BLaER1 (cell line): ENCODE data around the gene CCDC194.

Experiments
- H3K27ac ChIP-seq: shearing (Covaris generic); formaldehyde crosslinking; 2 replicates; pipeline ENCODE4 v1.8.1; 2022
- H3K27me3 ChIP-seq: shearing (Covaris generic); formaldehyde crosslinking; 2 replicates; pipeline ENCODE4 v1.8.1; 2022
- H3K36me3 ChIP-seq: shearing (Covaris generic); formaldehyde crosslinking; 2 replicates; pipeline ENCODE4 v1.8.1; 2022
- H3K4me1 ChIP-seq: shearing (Covaris generic); formaldehyde crosslinking; 2 replicates; pipeline ENCODE4 v1.8.1; 2022
- H3K4me2 ChIP-seq: shearing (Covaris generic); formaldehyde crosslinking; 2 replicates; pipeline ENCODE4 v1.8.1; 2022
- H3K4me3 ChIP-seq: shearing (Covaris generic); formaldehyde crosslinking; 2 replicates; pipeline ENCODE4 v1.8.1; 2022
- H3K9ac ChIP-seq: shearing (Covaris generic); formaldehyde crosslinking; 2 replicates; pipeline ENCODE4 v1.8.1; 2022
- H3K9me3 ChIP-seq: shearing (Covaris generic); formaldehyde crosslinking; 2 replicates; pipeline ENCODE4 v1.8.1; 2022
- H4K20me1 ChIP-seq: shearing (Covaris generic); formaldehyde crosslinking; 2 replicates; pipeline ENCODE4 v1.8.1; 2022
- Cebpa-rat ChIP-seq: shearing (Covaris generic); IDR thresholded peaks from 2 replicates; pipeline ENCODE4 v1.8.1; 2022

CCDC194 gene

DNA sequence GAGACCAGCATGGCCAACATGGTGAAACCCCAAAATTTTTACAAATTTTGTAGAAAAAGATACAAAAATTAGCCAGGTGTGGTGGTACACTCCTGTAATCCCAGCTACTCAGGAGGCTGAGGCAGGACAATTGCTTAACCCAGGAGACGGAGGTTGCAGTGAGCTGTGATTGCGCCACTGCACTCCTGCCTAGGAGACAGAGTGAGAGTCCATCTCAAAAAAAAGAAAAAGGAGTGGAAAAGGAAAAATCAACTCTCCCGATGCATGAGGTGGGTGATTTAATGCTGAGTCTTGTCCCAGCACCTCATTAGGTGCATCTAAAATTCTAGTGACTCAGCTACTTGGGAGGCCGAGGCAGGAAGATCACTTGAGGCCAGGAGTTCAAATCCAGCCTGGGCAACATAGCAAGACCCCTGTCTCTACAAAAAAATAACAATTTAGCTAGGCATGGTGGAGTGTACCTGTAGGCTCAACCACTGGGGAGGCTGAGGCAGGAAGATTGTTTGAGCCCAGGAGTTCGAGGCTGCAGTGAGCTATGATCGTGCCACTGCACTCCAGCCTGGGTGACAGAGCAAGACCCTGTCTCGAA lies 36.8 kb downstream of the CCDC194 start:
- no peak for TF ChIP-seq Cebpa-rat
- Histone ChIP-seq H3K27me3 (no peaks in the 10 kb centered on the region), H3K4me2 (no peak overlapping the region), H3K4me3 (no peak overlapping the region), H3K4me1 (peaks cover 15% of the 10 kb centered on the region), H3K9me3 (no peaks in the 10 kb centered on the region), H3K27ac (no peak overlapping the region), H3K9ac (no peak overlapping the region), H4K20me1 (no peaks in the 10 kb centered on the region), H3K36me3 (no peaks in the 10 kb centered on the region)

DNA sequence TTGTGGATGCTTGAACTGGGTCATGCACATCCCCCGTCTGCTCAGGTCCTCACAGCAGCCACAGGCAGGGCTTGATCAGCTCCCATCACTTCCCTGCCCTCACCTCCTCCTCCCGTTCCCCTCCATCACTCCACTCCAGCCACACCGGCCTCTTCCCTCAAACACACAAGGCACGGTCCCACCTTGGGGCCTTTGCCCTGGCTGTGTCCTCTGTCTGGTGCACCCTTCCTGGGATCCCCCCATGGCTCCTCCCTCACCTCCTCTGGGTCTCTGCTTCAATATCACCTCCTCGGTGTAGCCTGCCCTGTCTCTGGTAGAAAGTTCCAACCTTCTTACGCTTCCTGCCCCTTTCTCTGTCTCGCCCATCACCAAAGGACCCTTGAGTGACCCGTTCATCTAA lies 40.6 kb downstream of the CCDC194 start:
- Histone ChIP-seq H3K9me3 (no peaks in the 10 kb centered on the region), H3K4me2 (peak overlapping the region; percentile 60), H3K9ac (no peak overlapping the region), H3K4me3 (no peak overlapping the region), H3K4me1 (peaks cover 51% of the 10 kb centered on the region), H4K20me1 (no peaks in the 10 kb centered on the region), H3K36me3 (no peaks in the 10 kb centered on the region), H3K27me3 (no peaks in the 10 kb centered on the region), H3K27ac (peak overlapping the region; percentile 56; the same call in 1 of the 2 replicates)
- TF ChIP-seq Cebpa-rat: no peak

DNA sequence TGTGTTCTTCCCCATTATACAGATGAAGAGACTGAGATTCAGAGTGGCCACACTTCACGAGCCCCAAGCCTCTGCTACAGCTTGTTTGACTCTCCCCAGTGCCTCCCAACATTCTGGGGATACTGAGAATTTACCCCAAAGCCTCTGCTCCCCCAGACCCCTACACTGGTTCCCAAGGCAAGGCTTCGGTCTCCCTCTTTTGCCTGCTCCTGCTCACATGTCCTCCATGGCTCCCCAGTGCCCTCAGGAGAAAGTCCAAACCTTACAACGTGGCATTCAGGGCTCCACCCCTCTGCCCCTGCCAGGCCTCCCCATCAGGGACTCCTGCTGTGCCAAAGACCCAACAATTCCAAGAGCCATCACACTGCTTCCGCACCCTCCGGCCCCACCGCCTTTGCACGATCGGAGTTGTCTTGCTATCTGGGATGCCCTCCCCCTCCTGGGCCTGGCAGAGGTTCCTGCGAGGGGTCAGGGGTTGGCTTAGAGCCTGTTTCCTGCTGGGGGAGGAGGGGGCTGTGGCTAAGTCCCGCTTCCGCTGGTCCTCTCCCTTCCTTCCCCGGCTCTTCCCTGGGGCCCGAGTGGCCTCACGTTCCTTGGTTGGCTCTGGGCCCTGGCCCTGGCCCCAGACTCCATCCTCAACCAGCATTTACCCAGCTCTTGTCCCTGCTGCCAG lies 41.3 kb downstream of the CCDC194 start:
- Histone ChIP-seq H3K9me3 (no peaks in the 10 kb centered on the region), H4K20me1 (no peaks in the 10 kb centered on the region), H3K4me2 (peak overlapping the region; percentile 60), H3K27me3 (no peaks in the 10 kb centered on the region), H3K9ac (no peak overlapping the region), H3K36me3 (no peaks in the 10 kb centered on the region), H3K4me3 (no peak overlapping the region), H3K4me1 (peaks cover 58% of the 10 kb centered on the region), H3K27ac (peak overlapping the region; percentile 56; the same call in 1 of the 2 replicates)
- no peak for TF ChIP-seq Cebpa-rat

GRCh38 chr19:17351815-17352435 lies 42.1 kb downstream of the CCDC194 start:
- Histone ChIP-seq H3K36me3 (no peaks in the 10 kb centered on the region), H3K27ac (peak overlapping the region; percentile 55; the same call in 1 of the 2 replicates), H3K9ac (no peak overlapping the region), H3K4me3 (no peak overlapping the region), H3K9me3 (no peaks in the 10 kb centered on the region), H3K4me1 (peaks cover 66% of the 10 kb centered on the region), H3K4me2 (peak overlapping the region; percentile 86), H3K27me3 (no peaks in the 10 kb centered on the region), H4K20me1 (no peaks in the 10 kb centered on the region)
- TF ChIP-seq Cebpa-rat: no peak

DNA sequence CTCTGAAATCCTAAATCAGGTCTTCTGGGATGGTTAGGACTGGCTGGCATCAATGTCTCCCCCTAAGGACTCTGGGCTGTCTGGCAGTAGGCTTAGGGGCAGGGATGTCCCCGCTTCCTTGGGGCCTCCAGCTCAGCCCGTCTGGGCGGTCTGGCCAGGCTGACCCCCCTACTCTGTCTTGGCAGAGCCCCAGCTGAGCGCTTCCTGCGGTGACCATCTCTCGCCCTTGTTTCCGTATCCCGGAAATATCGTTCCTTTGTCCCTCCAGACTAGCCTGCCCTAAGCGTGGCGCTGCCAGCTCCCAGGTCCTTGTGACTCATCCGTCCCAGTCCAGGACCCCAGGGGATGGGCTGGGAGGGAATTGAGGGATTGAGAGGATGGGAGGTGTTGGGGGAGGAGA lies 45.3 kb downstream of the CCDC194 start:
- H3K9ac ChIP-seq: peak overlapping the region; percentile 48; the same call in 1 of the 2 replicates
- no peaks in the 10 kb centered on the region for H3K27me3 ChIP-seq
- peak overlapping the region; percentile 33; the same call in 1 of the 2 replicates for H3K4me3 ChIP-seq
- peak overlapping the region; percentile 86 for H3K4me2 ChIP-seq
- peaks cover 8% of the 10 kb centered on the region; the same call in 1 of the 2 replicates for H3K36me3 ChIP-seq
- no peak for TF ChIP-seq Cebpa-rat
- H4K20me1 ChIP-seq: no peaks in the 10 kb centered on the region
- peaks cover 88% of the 10 kb centered on the region for H3K4me1 ChIP-seq
- H3K9me3 ChIP-seq: no peaks in the 10 kb centered on the region
- H3K27ac ChIP-seq: peak overlapping the region; percentile 80

DNA sequence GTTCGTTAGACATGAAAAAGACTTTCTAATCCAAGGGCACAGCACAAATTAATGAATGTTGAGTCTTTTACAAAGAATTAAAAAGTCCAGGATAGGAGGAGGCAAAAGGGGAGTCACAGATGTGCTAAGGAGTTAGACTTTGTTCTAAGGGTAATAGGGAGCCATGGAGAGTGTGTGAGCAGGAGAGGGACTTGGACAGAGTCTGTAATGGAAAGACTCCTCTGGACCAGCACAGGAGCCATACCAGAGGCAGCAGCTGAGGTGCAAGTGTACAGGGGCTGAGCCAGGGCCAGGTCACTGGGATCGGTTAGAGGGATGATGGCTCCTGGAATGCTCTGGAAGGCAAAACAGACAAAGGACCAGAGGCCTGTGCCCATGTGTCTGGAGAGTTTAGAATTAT lies 46.1 kb downstream of the CCDC194 start:
- H3K4me1 ChIP-seq: peaks cover 80% of the 10 kb centered on the region
- no peaks in the 10 kb centered on the region for H3K9me3 ChIP-seq
- H3K36me3 ChIP-seq: peaks cover 16% of the 10 kb centered on the region
- no peak for TF ChIP-seq Cebpa-rat
- H3K27ac ChIP-seq: peak overlapping the region; percentile 80
- peak overlapping the region; percentile 38 for H3K4me3 ChIP-seq
- peak overlapping the region; percentile 45; the same call in 1 of the 2 replicates for H3K9ac ChIP-seq
- H3K27me3 ChIP-seq: no peaks in the 10 kb centered on the region
- peak overlapping the region; percentile 86 for H3K4me2 ChIP-seq
- H4K20me1 ChIP-seq: no peaks in the 10 kb centered on the region

DNA sequence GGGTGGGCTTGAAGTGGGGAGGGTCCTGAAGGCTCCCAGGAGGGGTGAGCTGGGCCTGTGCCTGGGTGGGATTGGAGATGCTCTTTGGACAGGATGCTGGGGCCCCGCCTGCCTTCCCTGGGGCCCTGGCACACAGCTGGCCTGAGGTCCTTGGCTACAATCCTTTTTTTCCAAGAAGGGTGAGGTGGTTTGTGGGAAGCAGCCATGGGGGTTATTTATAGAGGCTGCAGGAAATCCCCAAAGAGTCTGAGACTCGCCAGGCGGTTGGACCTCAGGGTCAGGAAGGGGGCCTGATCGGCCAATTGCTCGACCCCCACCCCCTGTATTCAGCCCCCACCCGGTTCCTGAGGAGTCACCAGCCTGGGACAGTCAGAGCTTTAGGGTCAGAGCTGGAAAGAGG lies 46.6 kb downstream of the CCDC194 start:
- Histone ChIP-seq H3K36me3 (peaks cover 21% of the 10 kb centered on the region), H3K4me3 (peak overlapping the region; percentile 38), H3K9ac (peak overlapping the region; percentile 45; the same call in 1 of the 2 replicates), H3K4me2 (peak overlapping the region; percentile 86), H3K4me1 (peaks cover 75% of the 10 kb centered on the region), H4K20me1 (no peaks in the 10 kb centered on the region), H3K27ac (peak overlapping the region; percentile 80), H3K27me3 (no peaks in the 10 kb centered on the region), H3K9me3 (no peaks in the 10 kb centered on the region)
- no peak for TF ChIP-seq Cebpa-rat

GRCh38 chr19:17346109-17346671 lies 47.8 kb downstream of the CCDC194 start:
- H3K4me2 ChIP-seq: peak overlapping the region; percentile 86
- H3K9ac ChIP-seq: no peak overlapping the region
- H3K27ac ChIP-seq: peak overlapping the region; percentile 80
- no peaks in the 10 kb centered on the region for H3K9me3 ChIP-seq
- no peak overlapping the region for H3K4me3 ChIP-seq
- TF ChIP-seq Cebpa-rat: no peak
- H3K27me3 ChIP-seq: no peaks in the 10 kb centered on the region
- H4K20me1 ChIP-seq: no peaks in the 10 kb centered on the region
- H3K4me1 ChIP-seq: peaks cover 64% of the 10 kb centered on the region
- H3K36me3 ChIP-seq: peaks cover 32% of the 10 kb centered on the region

DNA sequence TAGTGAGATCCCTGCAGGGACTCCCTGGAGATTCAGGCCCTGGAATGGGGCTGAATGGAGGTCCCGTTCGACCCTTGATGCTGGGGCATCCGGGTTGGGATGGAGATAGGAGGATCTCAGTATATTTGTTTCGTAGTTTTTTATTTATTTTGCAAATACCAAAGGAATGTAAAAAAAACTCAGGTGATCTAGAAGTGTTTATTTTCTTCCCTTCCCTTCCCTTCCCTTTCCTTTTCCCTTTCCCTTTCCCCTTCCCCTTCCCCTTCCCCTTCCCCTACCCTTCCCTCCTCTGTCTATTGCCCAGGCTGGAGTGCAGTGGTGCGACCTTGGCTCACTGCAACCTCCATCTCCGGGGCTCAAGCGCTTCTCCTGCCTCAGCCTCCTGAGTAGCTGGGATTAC lies 52.2 kb downstream of the CCDC194 start:
- H4K20me1 ChIP-seq: no peaks in the 10 kb centered on the region
- no peaks in the 10 kb centered on the region for H3K27me3 ChIP-seq
- peaks cover 45% of the 10 kb centered on the region for H3K36me3 ChIP-seq
- H3K9me3 ChIP-seq: no peaks in the 10 kb centered on the region
- no peak overlapping the region for H3K4me3 ChIP-seq
- H3K4me1 ChIP-seq: peaks cover 33% of the 10 kb centered on the region
- TF ChIP-seq Cebpa-rat: no peak
- H3K27ac ChIP-seq: no peak overlapping the region
- H3K4me2 ChIP-seq: no peak overlapping the region
- no peak overlapping the region for H3K9ac ChIP-seq

DNA sequence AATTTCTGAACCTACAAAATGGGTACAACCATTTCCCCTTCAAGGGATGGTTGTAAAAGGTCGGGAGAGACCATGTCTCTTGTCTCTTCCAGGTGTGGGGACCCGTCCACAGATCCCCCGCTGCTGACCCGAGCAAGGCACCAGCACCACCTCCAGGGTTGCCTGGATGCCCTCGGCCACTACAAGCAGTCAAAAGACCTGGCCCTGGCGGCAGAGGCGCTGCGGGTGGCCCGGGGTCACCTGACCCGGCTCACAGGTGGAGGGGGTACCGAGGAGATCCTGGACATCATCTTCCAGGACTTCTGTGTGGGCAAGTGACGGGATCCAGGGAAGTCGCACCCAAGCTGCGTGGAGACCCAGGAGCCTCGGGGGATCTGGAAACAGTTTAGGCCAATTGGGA lies 52.6 kb downstream of the CCDC194 start:
- Histone ChIP-seq H3K27me3 (no peaks in the 10 kb centered on the region), H3K27ac (no peak overlapping the region), H3K4me3 (no peak overlapping the region), H3K9me3 (no peaks in the 10 kb centered on the region), H3K9ac (no peak overlapping the region), H3K4me2 (no peak overlapping the region), H3K36me3 (peaks cover 45% of the 10 kb centered on the region), H4K20me1 (no peaks in the 10 kb centered on the region), H3K4me1 (peaks cover 29% of the 10 kb centered on the region)
- TF ChIP-seq Cebpa-rat: no peak
